Spleen (tissue), 7 donors: Measurements from ENCODE around the gene UBE4A.

Experiments used
- CTCF ChIP-seq, 11 experiments: fragments of 200-600 bp in 7 of 11; fragments of 450-650 bp in 4 of 11; sonication (generic) in 4 of 11; IDR thresholded peaks in 8 of 11; conservative IDR thresholded peaks in 3 of 11; 1 replicate in 7 of 11; 2 replicates in 4 of 11; pipeline versions ENCODE4 v1.4.0 to v1.8.0; 2016 to 2021; ENCODE audit warnings: antibody characterized with exemption in 11 of 11, inconsistent platforms in 4 of 11, mild to moderate bottlenecking in 1 of 11
- POLR2A ChIP-seq, 3 donors: fragments of 450-650 bp; IDR thresholded peaks; one replicate each; pipeline ENCODE4 v1.5.1; 2017; ENCODE audit warnings: antibody characterized with exemption in 3 of 3, mild to moderate bottlenecking in 1 of 3
- POLR2AphosphoS5 ChIP-seq, 3 donors: sonication (generic); formaldehyde crosslinking; IDR thresholded peaks; one replicate each; pipeline ENCODE4 v1.5.1; 2017; ENCODE audit warnings: antibody characterized with exemption in 3 of 3
- donor health status: DM: no; HTN: no; CAD: no; lungs with moderate emphysema.
- donor health status: DM: no; HTN: no; CAD: no.
- donor health status: DM: no; HTN: no; CAD: no.

DNA sequence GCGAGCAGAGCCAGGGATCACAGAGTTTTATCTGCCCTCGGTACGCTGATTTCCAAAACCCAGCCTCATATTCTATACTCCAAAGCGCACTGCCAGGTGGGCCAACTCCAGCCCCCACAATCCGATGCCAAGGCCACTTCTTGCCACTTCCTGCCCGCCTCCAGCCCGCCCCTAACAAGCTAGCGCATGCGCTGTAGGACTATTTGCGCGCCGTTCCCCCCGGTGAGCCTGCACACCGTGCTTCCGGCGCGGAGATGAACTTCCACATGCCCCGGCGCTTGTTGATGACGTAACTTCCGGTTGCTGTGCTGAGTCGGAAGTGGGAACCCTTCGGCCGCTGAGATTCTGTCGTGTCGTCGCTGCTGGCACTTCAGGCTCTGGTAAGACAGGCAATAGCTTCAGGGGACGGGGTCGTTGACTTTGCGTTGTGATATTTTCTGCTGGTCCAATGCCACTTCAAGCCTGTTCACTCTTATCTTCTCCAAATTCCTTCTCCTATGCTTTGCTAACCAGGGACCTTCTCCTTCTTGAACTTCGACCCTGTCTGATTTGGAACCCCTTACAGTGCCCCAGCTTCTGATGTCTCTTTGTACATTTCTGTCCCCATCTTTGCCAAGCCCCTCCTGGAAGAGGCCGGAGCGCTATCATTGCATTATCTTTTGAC, at the start of gene UBE4A:
- TF ChIP-seq CTCF (IDR thresholded peaks at IDR 0.05 in 8 of 11, conservative IDR thresholded peaks at IDR 0.05 in 3 of 11) (peak in 2 of 11 experiments; percentile 17 to 35), POLR2AphosphoS5 (IDR thresholded peaks at IDR 0.05) (peak; percentile 92 to 95 (median 95)), POLR2A (IDR thresholded peaks at IDR 0.05) (peak; percentile 27 to 77 (median 30))
